Frontal cortex (tissue), 4 donors: ENCODE data around the gene STAP2. TPM values are rescaled to one million over a fixed set of nuclear protein-coding genes. Genes with fewer than 3 reads are reported as not detected.
A peak's percentile ranks its signal among the peaks of the same experiment; 100 is the strongest.
"Not testable (repeated sequence)": the region's sequence is repeated elsewhere in the genome, so short reads cannot be mapped to it uniquely, and the experiment has no call there.

ENCODE experiments used
- DNase-seq, 2 donors: peaks; one replicate each; pipeline ENCODE4 v3.0.0; 2012; ENCODE audit warnings: low spot score in 2 of 2
- FAIRE-seq: peaks from 2 replicates; lab custom pipeline; 2012; peaks lifted over from hg19 to GRCh38; lab: Jason Lieb, UNC
- total RNA-seq: library from RNA; depleted of rRNA; stranded (reverse); fragments of >200 nt; gene quantifications from one replicate; pipeline ENCODE4 v1.2.3, GENCODE V29; 2014
- donor health status: control.
- donor health status: control.
- donor health status: control.

The STAP2 gene
- total RNA-seq, 1 donor from 2014 or later, result 0.82 TPM

DNA sequence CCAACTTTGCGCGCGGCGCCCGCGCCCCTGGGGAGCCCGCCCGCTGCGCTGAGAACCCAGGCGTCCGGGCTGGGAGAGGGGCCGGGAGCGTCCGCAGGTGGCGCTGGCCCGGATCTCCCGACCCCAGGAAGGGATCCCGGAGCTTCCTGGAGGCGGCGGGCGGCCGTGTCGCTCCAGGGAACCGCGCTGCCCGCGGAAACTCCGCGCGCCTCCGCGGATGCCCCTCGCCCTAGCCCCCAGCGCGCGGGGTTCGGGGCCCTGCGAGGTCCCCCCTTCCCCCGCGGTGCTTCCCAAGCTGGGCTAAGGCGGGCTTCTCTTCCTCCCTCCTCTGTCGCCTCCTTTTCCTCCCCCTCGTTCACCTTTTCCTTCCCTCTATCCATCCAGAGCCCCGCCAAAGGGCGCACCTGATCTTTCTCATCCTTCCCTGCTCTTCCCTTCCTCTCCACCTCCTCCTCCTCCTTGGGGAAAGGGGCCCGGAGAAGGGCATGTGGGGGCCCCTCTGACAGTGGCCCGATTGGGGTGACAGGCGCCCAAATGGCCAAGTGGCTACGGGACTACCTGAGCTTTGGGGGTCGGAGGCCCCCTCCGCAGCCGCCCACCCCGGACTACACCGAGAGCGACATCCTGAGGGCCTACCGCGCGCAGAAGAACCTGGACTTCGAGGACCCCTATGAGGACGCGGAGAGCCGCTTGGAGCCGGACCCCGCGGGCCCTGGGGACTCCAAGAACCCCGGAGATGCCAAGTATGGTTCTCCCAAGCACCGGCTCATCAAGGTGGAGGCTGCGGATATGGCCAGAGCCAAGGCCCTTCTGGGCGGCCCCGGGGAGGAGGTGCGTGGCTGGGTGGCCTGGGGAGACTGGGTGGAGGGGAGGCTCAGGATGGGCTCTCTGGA is 58.9 kb downstream of the STAP2 start:
- no peak for FAIRE-seq
- DNase-seq, result no peak

- DNase-seq (no peak), FAIRE-seq (no peak)
Observed at GRCh38 chr19:4279267-4279529, 59.4 kb downstream of the STAP2 start.

DNA sequence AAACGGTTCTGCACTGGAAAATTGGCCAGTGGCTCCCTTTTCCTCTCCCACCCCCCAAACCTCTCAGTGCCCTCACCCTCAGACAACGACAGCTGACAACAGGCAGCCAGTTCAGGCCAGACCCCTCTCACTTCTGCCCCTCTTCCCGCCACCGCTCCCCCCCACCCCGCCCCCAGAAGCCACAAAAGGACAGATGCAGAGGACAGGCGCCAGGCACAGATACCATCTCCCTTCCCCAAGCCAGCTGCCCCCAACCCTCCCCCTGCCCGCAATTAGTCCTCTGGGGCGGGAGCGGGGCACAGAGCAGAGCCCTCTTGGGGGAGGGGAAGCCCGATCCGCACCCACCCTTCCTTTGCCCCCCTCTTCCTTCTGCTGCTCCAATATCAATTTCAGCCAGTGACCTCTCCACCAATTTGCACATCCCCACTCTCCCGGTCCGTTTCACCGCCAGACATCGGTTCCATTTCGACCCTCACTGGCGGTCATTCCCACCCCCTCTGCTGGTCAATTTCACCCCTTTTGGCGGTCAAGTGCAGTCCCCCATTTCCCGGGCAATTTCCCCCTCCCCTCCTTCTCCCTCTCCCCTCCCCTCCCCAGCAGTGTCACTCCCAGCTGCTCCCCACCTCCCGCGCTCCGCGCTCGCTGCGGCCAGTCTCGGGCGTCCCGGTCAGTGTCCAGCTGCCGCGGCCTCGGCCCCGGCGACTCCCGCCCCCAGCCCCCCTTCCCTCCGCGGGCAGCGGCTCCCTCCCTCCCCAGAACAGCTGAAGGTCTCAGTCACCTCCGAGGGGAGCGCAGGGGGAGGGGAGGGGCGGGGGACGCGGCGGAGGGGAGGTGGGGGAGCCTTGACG is 60.0 kb downstream of the STAP2 start, which contains the start of gene SHD:
Gene SHD (plus strand): TSS at position 848 of the 848 bp plus-strand sequence. CDS start 798 bp downstream, outside the sequence.
- FAIRE-seq (no peak), DNase-seq (peak; percentile 57 to 65)

- FAIRE-seq (no peak), DNase-seq (no peak)
Observed at GRCh38 chr19:4278010-4278409, 60.6 kb downstream of the STAP2 start.

DNA sequence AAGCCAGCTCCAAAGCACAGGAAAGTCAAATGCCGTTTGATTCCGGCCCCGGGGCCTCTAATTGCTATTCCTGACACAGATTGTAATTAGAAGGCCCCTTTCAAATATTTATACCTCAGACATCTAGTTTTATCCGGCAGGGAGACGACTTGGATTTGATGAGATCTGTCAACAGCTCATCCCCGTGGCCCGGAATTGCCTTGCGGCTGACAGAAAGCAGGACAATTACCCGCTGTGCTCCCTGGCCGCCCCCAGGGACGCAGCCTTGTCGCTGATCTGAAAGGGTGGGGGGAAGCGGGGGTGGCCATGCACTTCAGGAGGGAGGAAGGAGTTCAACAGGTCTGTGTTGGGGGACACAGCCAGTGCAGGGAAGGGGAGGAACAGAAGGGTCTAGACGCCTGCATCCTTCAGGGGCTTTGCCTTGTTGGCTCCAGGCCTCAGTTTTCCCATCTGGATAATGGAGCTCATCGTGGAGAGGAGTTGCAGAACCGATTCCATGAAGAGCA is 61.4 kb downstream of the STAP2 start:
- FAIRE-seq (no peak), DNase-seq (no peak)

- DNase-seq, FAIRE-seq: not testable (repeated sequence)
Observed at GRCh38 chr19:4274321-4274686, 64.3 kb downstream of the STAP2 start.

Other genes starting within 250 kb of the STAP2 start
- gene MAP2K2, start 214.7 kb downstream of the STAP2 start, total RNA-seq, result 99.1 TPM
- gene CREB3L3, start 185.2 kb downstream of the STAP2 start, total RNA-seq, result not detected
- gene SIRT6, start 156.3 kb downstream of the STAP2 start, total RNA-seq, result 10.2 TPM
- 8.2 TPM for gene ANKRD24, start 156.1 kb downstream of the STAP2 start, total RNA-seq
- gene EBI3, start 109.3 kb downstream of the STAP2 start, total RNA-seq, result not detected
- 17.9 TPM for gene YJU2, start 91.7 kb downstream of the STAP2 start, total RNA-seq
- 2.0 TPM for gene SHD, start 59.6 kb downstream of the STAP2 start, total RNA-seq
- not detected for gene TMIGD2, start 36.4 kb downstream of the STAP2 start, total RNA-seq
- gene FSD1, start 34.2 kb downstream of the STAP2 start, total RNA-seq, result 38.7 TPM
- 18.8 TPM for gene MPND, start 4.7 kb upstream of the STAP2 start, total RNA-seq
- gene SH3GL1, start 61.7 kb upstream of the STAP2 start, total RNA-seq, result 17.5 TPM
- gene CHAF1A, start 63.8 kb upstream of the STAP2 start, total RNA-seq, result 11.8 TPM
- gene UBXN6, start 119.0 kb upstream of the STAP2 start, total RNA-seq, result 91.3 TPM
- 44.8 TPM for gene HDGFL2, start 133.5 kb upstream of the STAP2 start, total RNA-seq
- under 0.01 TPM for gene PLIN4, start 179.7 kb upstream of the STAP2 start, total RNA-seq
- 0.82 TPM for gene PLIN5, start 196.4 kb upstream of the STAP2 start, total RNA-seq
- gene LRG1, start 201.2 kb upstream of the STAP2 start, total RNA-seq, result under 0.01 TPM
- gene SEMA6B, start 220.9 kb upstream of the STAP2 start, total RNA-seq, result 33.0 TPM